Stimulated activated CD4-positive, alpha-beta T cell treated with anti-CD3 and anti-CD28 coated beads, TNF-alpha, amount 100 ng/mL, for 24 hours (primary cell): ENCODE results near the gene AQP4.

Experiments
- DNase-seq, 3 experiments: peaks; one replicate each; pipeline ENCODE4 v3.0.0-alpha.2; 2020; ENCODE audit warnings: low read depth in 3 of 3

AQP4 gene

GRCh38 chr18:26865557-26865956, at the start of gene AQP4:
Gene AQP4, minus strand, starts transcription at chr18:26865707. Its CDS starts 18 bp downstream, at chr18:26865689.
- no peak for DNase-seq

GRCh38 chr18:26911840-26912239, 46.3 kb upstream of the AQP4 start:
- DNase-seq: no peak

GRCh38 chr18:26909599-26910290, 44.2 kb upstream of the AQP4 start:
- no peak for DNase-seq

GRCh38 chr18:26908906-26909305, 43.4 kb upstream of the AQP4 start:
- no peak for DNase-seq

- DNase-seq: no peak
Observed at GRCh38 chr18:26902291-26902690, 36.8 kb upstream of the AQP4 start.

GRCh38 chr18:26901020-26901419, 35.5 kb upstream of the AQP4 start:
- DNase-seq: no peak

- no peak for DNase-seq
Observed at GRCh38 chr18:26894426-26894825, 28.9 kb upstream of the AQP4 start.

GRCh38 chr18:26893996-26894395, 28.5 kb upstream of the AQP4 start:
- DNase-seq: no peak

GRCh38 chr18:26888259-26888658, 22.8 kb upstream of the AQP4 start:
- DNase-seq: no peak

- DNase-seq: no peak
Observed at GRCh38 chr18:26875040-26875654, 9.6 kb upstream of the AQP4 start.

GRCh38 chr18:26874283-26874682, 8.8 kb upstream of the AQP4 start:
- DNase-seq: no peak

GRCh38 chr18:26869640-26870039, 4.1 kb upstream of the AQP4 start:
- DNase-seq: no peak

- DNase-seq: no peak
Observed at GRCh38 chr18:26868968-26869586, 3.6 kb upstream of the AQP4 start.

GRCh38 chr18:26867471-26867870, 2.0 kb upstream of the AQP4 start:
- no peak for DNase-seq

- DNase-seq: no peak
Observed at GRCh38 chr18:26864658-26865057, 849 bp downstream of the AQP4 start.

GRCh38 chr18:26863921-26864497, 1.5 kb downstream of the AQP4 start:
- DNase-seq: no peak

- no peak for DNase-seq
Observed at GRCh38 chr18:26863122-26863879, 2.2 kb downstream of the AQP4 start.

GRCh38 chr18:26862084-26862483, 3.4 kb downstream of the AQP4 start:
- no peak for DNase-seq

- DNase-seq: no peak
Observed at GRCh38 chr18:26854292-26854881, 11.1 kb downstream of the AQP4 start.

GRCh38 chr18:26853401-26853800, 12.1 kb downstream of the AQP4 start:
- DNase-seq: no peak

- DNase-seq: no peak
Observed at GRCh38 chr18:26843760-26844159, 21.7 kb downstream of the AQP4 start.

- no peak for DNase-seq
Observed at GRCh38 chr18:26840965-26841364, 24.5 kb downstream of the AQP4 start.
